ENCODE measurements around the gene CCDC170.

The CCDC170 gene

DNA sequence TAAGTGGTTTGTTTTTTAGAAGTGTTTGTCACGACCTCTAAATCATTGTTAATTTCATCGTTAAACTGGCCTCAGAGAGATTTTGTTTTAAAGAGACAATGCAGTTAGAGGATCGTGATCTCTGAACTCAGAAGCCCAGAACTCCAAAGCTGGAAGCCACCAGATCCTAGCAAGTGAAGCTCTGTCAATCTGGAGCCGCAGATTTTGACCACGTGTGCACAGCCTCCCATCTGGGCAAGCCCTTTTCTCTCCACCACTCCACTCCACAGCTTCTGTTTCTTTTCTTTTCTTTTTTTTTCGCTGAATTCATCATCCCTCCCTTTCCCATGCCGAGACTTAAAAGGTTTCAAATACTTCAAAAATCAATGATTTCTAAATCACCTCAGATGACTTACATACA, 171.5 kb downstream of the CCDC170 start:
- TF ChIP-seq, protein P1, sequence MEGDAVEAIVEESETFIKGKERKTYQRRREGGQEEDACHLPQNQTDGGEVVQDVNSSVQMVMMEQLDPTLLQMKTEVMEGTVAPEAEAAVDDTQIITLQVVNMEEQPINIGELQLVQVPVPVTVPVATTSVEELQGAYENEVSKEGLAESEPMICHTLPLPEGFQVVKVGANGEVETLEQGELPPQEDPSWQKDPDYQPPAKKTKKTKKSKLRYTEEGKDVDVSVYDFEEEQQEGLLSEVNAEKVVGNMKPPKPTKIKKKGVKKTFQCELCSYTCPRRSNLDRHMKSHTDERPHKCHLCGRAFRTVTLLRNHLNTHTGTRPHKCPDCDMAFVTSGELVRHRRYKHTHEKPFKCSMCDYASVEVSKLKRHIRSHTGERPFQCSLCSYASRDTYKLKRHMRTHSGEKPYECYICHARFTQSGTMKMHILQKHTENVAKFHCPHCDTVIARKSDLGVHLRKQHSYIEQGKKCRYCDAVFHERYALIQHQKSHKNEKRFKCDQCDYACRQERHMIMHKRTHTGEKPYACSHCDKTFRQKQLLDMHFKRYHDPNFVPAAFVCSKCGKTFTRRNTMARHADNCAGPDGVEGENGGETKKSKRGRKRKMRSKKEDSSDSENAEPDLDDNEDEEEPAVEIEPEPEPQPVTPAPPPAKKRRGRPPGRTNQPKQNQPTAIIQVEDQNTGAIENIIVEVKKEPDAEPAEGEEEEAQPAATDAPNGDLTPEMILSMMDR (IDR thresholded peaks at IDR 0.05): no peak

DNA sequence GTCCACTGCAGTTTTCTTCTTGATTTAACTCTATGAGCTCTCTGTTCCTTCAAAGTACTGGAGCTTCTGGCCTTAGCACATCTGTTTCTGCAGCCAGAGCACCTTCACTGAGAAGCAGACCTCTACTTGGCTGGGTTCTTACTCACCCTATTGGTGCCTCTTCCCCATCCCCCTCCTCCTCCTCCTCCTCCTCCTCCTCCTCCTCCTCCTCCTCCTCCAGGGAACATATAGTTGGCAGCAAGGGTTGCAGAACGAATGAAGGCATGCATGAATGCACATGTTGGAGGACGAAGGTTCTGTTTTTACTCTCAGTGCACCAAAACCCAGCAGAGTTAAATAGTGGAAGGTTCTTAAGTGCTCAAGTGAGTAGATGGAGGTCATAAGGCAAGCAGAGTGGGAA, 172.7 kb downstream of the CCDC170 start:
- TF ChIP-seq, protein P1 (IDR thresholded peaks at IDR 0.05): no peak

DNA sequence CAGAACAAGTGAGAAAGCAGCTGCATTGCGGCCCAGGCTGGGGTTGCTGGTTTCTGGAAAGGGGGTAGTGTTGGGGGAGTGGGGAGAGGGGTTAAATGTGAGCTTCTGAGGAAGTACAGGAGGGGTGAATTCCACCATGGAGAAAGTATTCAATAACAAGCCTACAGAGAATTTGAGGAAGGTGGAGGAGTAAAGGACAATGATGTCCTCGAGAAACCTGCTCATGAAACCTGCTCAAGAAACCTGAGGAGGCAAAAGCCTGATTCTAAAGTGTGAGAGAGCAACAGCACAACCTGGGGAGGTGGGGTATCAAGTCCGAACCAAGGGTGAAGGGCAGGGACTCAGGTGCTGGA, 175.4 kb downstream of the CCDC170 start:
- TF ChIP-seq, protein P1 (IDR thresholded peaks at IDR 0.05): no peak

DNA sequence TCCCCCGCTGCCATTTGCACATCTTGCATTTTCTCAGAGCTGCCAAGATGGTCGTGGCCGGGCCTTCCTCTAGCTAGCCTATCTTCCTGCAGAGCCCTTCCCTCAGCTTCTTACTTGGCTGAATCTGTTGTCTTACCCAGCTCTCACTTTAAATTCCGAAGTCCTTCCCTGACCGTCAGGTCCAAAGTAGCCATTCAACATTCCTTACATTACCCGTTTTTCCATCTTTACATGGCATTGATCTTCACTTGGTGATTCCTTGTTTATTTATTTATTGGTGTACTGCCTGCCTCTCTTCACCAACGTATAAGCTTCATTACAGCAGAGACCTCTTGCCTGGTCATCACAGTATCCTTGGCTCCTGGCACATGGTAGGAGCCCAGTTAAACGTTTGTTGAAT, 176.3 kb downstream of the CCDC170 start:
- TF ChIP-seq, protein P1 (IDR thresholded peaks at IDR 0.05): no peak

All from LNCAP (cell line).